Measurements from ENCODE around the gene ZCCHC7. TPM values are rescaled to one million over a fixed set of nuclear protein-coding genes. Genes with fewer than 3 reads are reported as not detected.
A peak's percentile ranks its signal among the peaks of the same experiment; 100 is the strongest.
"Not testable (repeated sequence)": the region's sequence is repeated elsewhere in the genome, so short reads cannot be mapped to it uniquely, and the experiment has no call there.

Gene ZCCHC7
- total and polyA plus RNA-seq, 5 donors from 2014 or later, result 32.3 to 43.6 (median 34.8) TPM

GRCh38 chr9:37104183-37104889 lies 16.0 kb upstream of the ZCCHC7 start:
- Histone ChIP-seq H3K4me3 (ENCODE audit: low read depth, low read length) (no peak overlapping the region), H3K36me3 (ENCODE audit: control insufficient read depth, insufficient read depth, low read length) (no peaks in the 10 kb centered on the region), H3K4me1 (ENCODE audit: control insufficient read depth, insufficient read depth, low read length, poor library complexity, severe bottlenecking) (peaks cover 16% of the 10 kb centered on the region), H3K9me3 (ENCODE audit: control insufficient read depth in 2 of 2, low read length in 2 of 2) (peaks cover 0 to 3% of the 10 kb centered on the region in 2 experiments), H3K27me3 (ENCODE audit: control insufficient read depth, insufficient read depth, low read length) (no peaks in the 10 kb centered on the region), H3K27ac (ENCODE audit: insufficient read depth, low read length, poor library complexity, severe bottlenecking) (no peak overlapping the region)
- Mint-ChIP-seq H3K4me3 (no peak overlapping the region), H3K27me3 (peaks cover 21% of the 10 kb centered on the region), H3K36me3 (no peaks in the 10 kb centered on the region), H3K4me1 (peaks cover 9 to 24% (median 16%) of the 10 kb centered on the region in 4 donors), H3K9me3 (peaks cover 0 to 7% (median 2%) of the 10 kb centered on the region in 7 donors), H3K27ac (peak overlapping the region in 1 of 3 donors; percentile 79)
- DNase-seq (no peak), ATAC-seq (ENCODE audit: low read depth in 2 of 2) (no peak)

- H3K27ac ChIP-seq (ENCODE audit: insufficient read depth, low read length, poor library complexity, severe bottlenecking), result no peak overlapping the region
- ATAC-seq (ENCODE audit: low read depth in 2 of 2) (no peak), DNase-seq (no peak)
- H3K36me3 ChIP-seq (ENCODE audit: control insufficient read depth, insufficient read depth, low read length), result no peaks in the 10 kb centered on the region
- no peaks in the 10 kb centered on the region for H3K27me3 ChIP-seq (ENCODE audit: control insufficient read depth, insufficient read depth, low read length)
- no peak overlapping the region for H3K4me3 ChIP-seq (ENCODE audit: low read depth, low read length)
- Mint-ChIP-seq H3K36me3 (no peaks in the 10 kb centered on the region), H3K27ac (no peak overlapping the region), H3K27me3 (peaks cover 21% of the 10 kb centered on the region), H3K4me1 (peaks cover 9 to 26% (median 16%) of the 10 kb centered on the region in 4 donors), H3K4me3 (no peak overlapping the region), H3K9me3 (peaks cover 0 to 7% (median 2%) of the 10 kb centered on the region in 7 donors)
- H3K9me3 ChIP-seq (ENCODE audit: control insufficient read depth in 2 of 2, low read length in 2 of 2), result peaks cover 0 to 3% of the 10 kb centered on the region in 2 experiments
- peaks cover 16% of the 10 kb centered on the region for H3K4me1 ChIP-seq (ENCODE audit: control insufficient read depth, insufficient read depth, low read length, poor library complexity, severe bottlenecking)
These were observed 15.1 kb upstream of the ZCCHC7 start for GRCh38 chr9:37105234-37105633.

GRCh38 chr9:37107701-37108100 lies 12.7 kb upstream of the ZCCHC7 start:
- Mint-ChIP-seq H3K36me3 (no peaks in the 10 kb centered on the region), H3K27me3 (peaks cover 29% of the 10 kb centered on the region), H3K27ac (peak overlapping the region; percentile 16 to 78 (median 27)), H3K4me1 (peaks cover 13 to 29% (median 20%) of the 10 kb centered on the region in 4 donors), H3K4me3 (peak overlapping the region in 3 of 4 donors; percentile 0 to 85 (median 74)), H3K9me3 (peaks cover 0 to 7% (median 2%) of the 10 kb centered on the region in 7 donors)
- Histone ChIP-seq H3K4me3 (ENCODE audit: low read depth, low read length) (peak overlapping the region; percentile 57), H3K4me1 (ENCODE audit: control insufficient read depth, insufficient read depth, low read length, poor library complexity, severe bottlenecking) (peaks cover 16% of the 10 kb centered on the region), H3K27ac (ENCODE audit: insufficient read depth, low read length, poor library complexity, severe bottlenecking) (no peak overlapping the region), H3K36me3 (ENCODE audit: control insufficient read depth, insufficient read depth, low read length) (no peaks in the 10 kb centered on the region), H3K27me3 (ENCODE audit: control insufficient read depth, insufficient read depth, low read length) (no peaks in the 10 kb centered on the region), H3K9me3 (ENCODE audit: control insufficient read depth in 2 of 2, low read length in 2 of 2) (peaks cover 0 to 3% of the 10 kb centered on the region in 2 experiments)
- DNase-seq, result peak in 1 of 3 donors; percentile 68
- peak in 1 of 2 donors; percentile 37 for ATAC-seq (ENCODE audit: low read depth in 2 of 2)

- not testable (repeated sequence) for DNase-seq; H3K36me3 Mint-ChIP-seq; H3K4me1 Mint-ChIP-seq; ATAC-seq (ENCODE audit: low read depth in 2 of 2); H3K36me3 ChIP-seq (ENCODE audit: control insufficient read depth, insufficient read depth, low read length); H3K27ac Mint-ChIP-seq; H3K27ac ChIP-seq (ENCODE audit: insufficient read depth, low read length, poor library complexity, severe bottlenecking); H3K27me3 ChIP-seq (ENCODE audit: control insufficient read depth, insufficient read depth, low read length); H3K4me3 ChIP-seq (ENCODE audit: low read depth, low read length); H3K4me3 Mint-ChIP-seq; H3K9me3 Mint-ChIP-seq; H3K9me3 ChIP-seq (ENCODE audit: control insufficient read depth in 2 of 2, low read length in 2 of 2); H3K4me1 ChIP-seq (ENCODE audit: control insufficient read depth, insufficient read depth, low read length, poor library complexity, severe bottlenecking)
- H3K27me3 Mint-ChIP-seq, result peaks cover 30% of the 10 kb centered on the region
These were observed 5.9 kb upstream of the ZCCHC7 start for GRCh38 chr9:37114442-37114841.

- ATAC-seq (ENCODE audit: low read depth in 2 of 2), result no peak
- Histone ChIP-seq H3K9me3 (ENCODE audit: control insufficient read depth in 2 of 2, low read length in 2 of 2) (no peaks in the 10 kb centered on the region), H3K27me3 (ENCODE audit: control insufficient read depth, insufficient read depth, low read length) (no peaks in the 10 kb centered on the region), H3K27ac (ENCODE audit: insufficient read depth, low read length, poor library complexity, severe bottlenecking) (no peak overlapping the region), H3K4me1 (ENCODE audit: control insufficient read depth, insufficient read depth, low read length, poor library complexity, severe bottlenecking) (peaks cover 25% of the 10 kb centered on the region), H3K4me3 (ENCODE audit: low read depth, low read length) (no peak overlapping the region), H3K36me3 (ENCODE audit: control insufficient read depth, insufficient read depth, low read length) (no peaks in the 10 kb centered on the region)
- peaks cover 0 to 2% (median 0%) of the 10 kb centered on the region in 7 donors for H3K9me3 Mint-ChIP-seq
- no peak overlapping the region for H3K4me3 Mint-ChIP-seq
- H3K27me3 Mint-ChIP-seq, result peaks cover 30% of the 10 kb centered on the region
- peaks cover 13 to 28% (median 23%) of the 10 kb centered on the region in 4 donors for H3K4me1 Mint-ChIP-seq
- H3K36me3 Mint-ChIP-seq, result no peaks in the 10 kb centered on the region
- DNase-seq, result no peak
- no peak overlapping the region for H3K27ac Mint-ChIP-seq
These were observed 2.4 kb upstream of the ZCCHC7 start for GRCh38 chr9:37117956-37118355.

GRCh38 chr9:37119360-37119759 lies 1.0 kb upstream of the ZCCHC7 start:
- Histone ChIP-seq H3K27ac (ENCODE audit: insufficient read depth, low read length, poor library complexity, severe bottlenecking) (no peak overlapping the region), H3K4me3 (ENCODE audit: low read depth, low read length) (peak overlapping the region; percentile 91), H3K27me3 (ENCODE audit: control insufficient read depth, insufficient read depth, low read length) (no peaks in the 10 kb centered on the region), H3K36me3 (ENCODE audit: control insufficient read depth, insufficient read depth, low read length) (no peaks in the 10 kb centered on the region), H3K4me1 (ENCODE audit: control insufficient read depth, insufficient read depth, low read length, poor library complexity, severe bottlenecking) (peaks cover 32% of the 10 kb centered on the region), H3K9me3 (ENCODE audit: control insufficient read depth in 2 of 2, low read length in 2 of 2) (no peaks in the 10 kb centered on the region)
- Mint-ChIP-seq H3K9me3 (peaks cover 0 to 2% (median 0%) of the 10 kb centered on the region in 7 donors), H3K27ac (peak overlapping the region; percentile 94 to 98 (median 98)), H3K4me3 (peak overlapping the region; percentile 90 to 99 (median 96)), H3K4me1 (peaks cover 18 to 39% (median 31%) of the 10 kb centered on the region in 4 donors), H3K27me3 (peaks cover 22% of the 10 kb centered on the region), H3K36me3 (peaks cover 4% of the 10 kb centered on the region)
- no peak for ATAC-seq (ENCODE audit: low read depth in 2 of 2)
- no peak for DNase-seq

- not testable (repeated sequence) for H3K36me3 Mint-ChIP-seq; H3K36me3 ChIP-seq (ENCODE audit: control insufficient read depth, insufficient read depth, low read length); H3K9me3 Mint-ChIP-seq; ATAC-seq (ENCODE audit: low read depth in 2 of 2); H3K9me3 ChIP-seq (ENCODE audit: control insufficient read depth in 2 of 2, low read length in 2 of 2); H3K27me3 ChIP-seq (ENCODE audit: control insufficient read depth, insufficient read depth, low read length); DNase-seq
- Mint-ChIP-seq H3K4me1 (peaks cover 25 to 41% (median 34%) of the 10 kb centered on the region in 4 donors), H3K27me3 (peaks cover 10% of the 10 kb centered on the region), H3K27ac (peak overlapping the region; percentile 94 to 98 (median 98)), H3K4me3 (peak overlapping the region; percentile 90 to 99 (median 96))
- H3K27ac ChIP-seq (ENCODE audit: insufficient read depth, low read length, poor library complexity, severe bottlenecking), result peak overlapping the region; percentile 95
- peaks cover 43% of the 10 kb centered on the region for H3K4me1 ChIP-seq (ENCODE audit: control insufficient read depth, insufficient read depth, low read length, poor library complexity, severe bottlenecking)
- peak overlapping the region; percentile 91 for H3K4me3 ChIP-seq (ENCODE audit: low read depth, low read length)
These were observed 515 bp downstream of the ZCCHC7 start for GRCh38 chr9:37120843-37121335.

Data from CD4-positive, CD25-positive, alpha-beta regulatory T cell (primary cell).